Parathyroid adenoma (tissue), 2 donors: ENCODE data around the gene HTR1D.

Source experiments
- H2AFZ ChIP-seq: fragments of 300-600 bp; sonication (generic); one replicate; pipeline ENCODE4 v1.7.0; 2017; ENCODE audit warnings: antibody characterized with exemption, mild to moderate bottlenecking
- H3K27ac ChIP-seq: fragments of 300-600 bp; sonication (generic); one replicate; pipeline ENCODE4 v1.7.0; 2017
- H3K27me3 ChIP-seq: fragments of 300-600 bp; sonication (generic); one replicate; pipeline ENCODE4 v1.7.0; 2017; ENCODE audit warnings: low read length; ENCODE audit not compliant: control insufficient read depth, insufficient read depth
- H3K36me3 ChIP-seq: fragments of 300-600 bp; sonication (generic); one replicate; pipeline ENCODE4 v1.7.0; 2017; ENCODE audit warnings: low read length; ENCODE audit not compliant: control insufficient read depth, insufficient read depth
- H3K4me1 ChIP-seq: fragments of 300-600 bp; sonication (generic); one replicate; pipeline ENCODE4 v1.7.0; 2017; ENCODE audit warnings: control low read depth
- H3K4me2 ChIP-seq: fragments of 300-600 bp; sonication (generic); one replicate; pipeline ENCODE4 v1.7.0; 2017; ENCODE audit warnings: low read length
- H3K4me3 ChIP-seq: fragments of 300-600 bp; sonication (generic); one replicate; pipeline ENCODE4 v1.7.0; 2017; ENCODE audit warnings: low read depth, low read length
- H3K79me2 ChIP-seq: fragments of 300-600 bp; sonication (generic); one replicate; pipeline ENCODE4 v1.7.0; 2017; ENCODE audit warnings: control low read depth
- H3K9ac ChIP-seq: fragments of 300-600 bp; sonication (generic); one replicate; pipeline ENCODE4 v1.7.0; 2017; ENCODE audit warnings: mild to moderate bottlenecking
- H3K9me3 ChIP-seq: fragments of 300-600 bp; sonication (generic); one replicate; pipeline ENCODE4 v1.7.0; 2017; ENCODE audit warnings: low read length; ENCODE audit not compliant: control insufficient read depth
- CTCF ChIP-seq: fragments of 300-600 bp; sonication (generic); IDR thresholded peaks from one replicate; pipeline ENCODE4 v1.7.0; 2017; ENCODE audit warnings: antibody characterized with exemption, mild to moderate bottlenecking
- donor health status: primary hyperparathyroidism.

Gene HTR1D

GRCh38 chr1:23202263-23202749 lies 15.0 kb downstream of the HTR1D start:
- Histone ChIP-seq H3K9me3 (no peaks in the 10 kb centered on the region), H3K79me2 (no peaks in the 10 kb centered on the region), H3K9ac (no peak overlapping the region), H3K4me3 (no peak overlapping the region), H3K27me3 (no peaks in the 10 kb centered on the region), H3K4me1 (no peaks in the 10 kb centered on the region), H3K27ac (no peak overlapping the region), H3K36me3 (no peaks in the 10 kb centered on the region), H2AFZ (no peak overlapping the region), H3K4me2 (no peak overlapping the region)
- no peak for TF ChIP-seq CTCF

GRCh38 chr1:23200883-23201282 lies 16.4 kb downstream of the HTR1D start:
- no peak for TF ChIP-seq CTCF
- no peaks in the 10 kb centered on the region for H3K79me2 ChIP-seq

GRCh38 chr1:23198373-23198772 lies 18.9 kb downstream of the HTR1D start:
- Histone ChIP-seq H3K4me1 (no peaks in the 10 kb centered on the region), H3K27me3 (no peaks in the 10 kb centered on the region), H3K36me3 (no peaks in the 10 kb centered on the region), H3K27ac (no peak overlapping the region), H3K79me2 (no peaks in the 10 kb centered on the region), H3K4me3 (no peak overlapping the region), H3K9me3 (no peaks in the 10 kb centered on the region), H2AFZ (no peak overlapping the region), H3K4me2 (no peak overlapping the region), H3K9ac (no peak overlapping the region)
- no peak for TF ChIP-seq CTCF

More at GRCh38 chr1:23200883-23201282, 16.4 kb downstream of the HTR1D start:
- Histone ChIP-seq H3K4me2 (no peak overlapping the region), H3K4me3 (no peak overlapping the region), H3K27me3 (no peaks in the 10 kb centered on the region), H2AFZ (no peak overlapping the region), H3K4me1 (no peaks in the 10 kb centered on the region), H3K9me3 (no peaks in the 10 kb centered on the region), H3K36me3 (no peaks in the 10 kb centered on the region), H3K27ac (no peak overlapping the region), H3K9ac (no peak overlapping the region)

GRCh38 chr1:23196627-23197328 lies 20.5 kb downstream of the HTR1D start:
- no peak for TF ChIP-seq CTCF
- no peaks in the 10 kb centered on the region for H3K79me2 ChIP-seq
- no peak overlapping the region for H3K9ac ChIP-seq
- H2AFZ ChIP-seq = no peak overlapping the region
- H3K9me3 ChIP-seq = no peaks in the 10 kb centered on the region
- no peaks in the 10 kb centered on the region for H3K4me1 ChIP-seq
- no peaks in the 10 kb centered on the region for H3K27me3 ChIP-seq
- H3K4me3 ChIP-seq = no peak overlapping the region
- H3K4me2 ChIP-seq = no peak overlapping the region
- no peaks in the 10 kb centered on the region for H3K36me3 ChIP-seq
- no peak overlapping the region for H3K27ac ChIP-seq
